HG03521 (cell line): ENCODE results near the gene AK5.

Source experiments
- ATAC-seq: cut with Tn5 transposase; IDR thresholded peaks from one replicate; pipeline ENCODE4 v1.9.1; 2021; ENCODE audit warnings: mild to moderate bottlenecking, moderate library complexity; ENCODE audit not compliant: unreplicated experiment

The AK5 gene

DNA sequence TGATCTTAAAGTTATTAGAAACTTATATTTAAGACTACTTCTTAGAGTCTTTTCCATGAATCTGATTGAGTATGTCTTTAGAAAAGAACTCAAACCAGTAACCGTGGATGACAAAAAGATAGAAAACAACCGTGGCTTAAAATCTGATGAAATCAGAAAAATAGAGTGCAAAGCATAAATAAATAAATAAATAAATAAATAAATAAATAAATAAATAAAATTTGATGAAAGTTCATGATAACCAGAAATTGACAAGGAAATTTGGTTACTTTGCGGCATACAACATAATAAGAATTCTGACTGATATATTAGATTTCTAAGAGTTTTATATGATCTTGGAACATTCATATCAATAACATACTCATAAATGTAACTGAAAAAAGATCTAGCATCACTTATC, 152.1 kb downstream of the AK5 start:
- ATAC-seq, result no peak

DNA sequence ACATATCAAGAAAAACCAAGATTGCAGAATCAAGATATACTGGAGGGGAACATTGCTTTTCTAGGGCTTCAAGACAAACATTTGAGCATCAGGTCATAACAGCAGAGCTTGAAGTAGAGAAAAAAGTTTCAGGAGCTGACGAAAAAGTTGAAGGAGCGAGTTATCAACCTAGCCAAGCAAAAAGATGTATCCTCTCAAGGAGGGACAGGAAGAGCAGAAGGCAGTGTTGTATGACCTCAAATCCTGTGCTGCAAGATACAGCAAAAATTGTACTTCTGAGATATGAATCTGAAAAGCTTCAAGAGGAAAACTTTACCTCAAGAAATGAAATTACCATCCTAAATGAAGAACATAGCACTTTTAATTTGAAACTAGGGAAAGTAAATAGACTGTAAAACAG, 153.1 kb downstream of the AK5 start:
- ATAC-seq, result no peak

DNA sequence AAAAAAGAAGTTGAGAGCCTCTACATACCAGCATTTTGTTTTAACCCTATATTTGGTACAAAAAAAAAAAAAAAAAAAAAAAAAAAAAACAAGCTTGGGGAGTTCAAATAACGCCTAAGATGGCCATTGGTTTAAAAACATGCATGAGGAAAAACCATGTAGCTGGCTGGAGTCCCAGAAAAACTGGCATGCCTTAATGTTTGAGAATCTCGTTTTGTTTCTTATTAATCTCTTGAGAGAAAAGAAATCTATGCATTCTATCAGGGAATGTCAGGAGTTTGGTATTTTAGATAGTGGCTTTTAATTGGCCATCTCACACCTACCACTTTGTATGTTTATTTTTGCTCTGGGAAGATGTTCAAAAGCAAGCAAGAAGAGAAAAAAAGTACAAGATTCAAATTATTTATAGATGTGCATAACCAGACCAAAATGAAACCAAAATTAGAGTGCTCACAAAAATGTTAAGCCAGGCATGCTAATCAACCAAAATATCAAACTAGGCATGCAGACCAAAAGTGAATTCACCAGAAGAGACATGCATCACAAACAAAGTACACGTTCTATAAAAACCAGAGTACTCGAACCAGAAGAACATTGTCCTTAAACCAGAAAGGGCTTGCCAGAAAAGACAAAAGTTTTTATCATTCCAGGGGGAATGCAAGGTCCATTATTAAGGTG, 156.6 kb downstream of the AK5 start:
- ATAC-seq, result no peak

DNA sequence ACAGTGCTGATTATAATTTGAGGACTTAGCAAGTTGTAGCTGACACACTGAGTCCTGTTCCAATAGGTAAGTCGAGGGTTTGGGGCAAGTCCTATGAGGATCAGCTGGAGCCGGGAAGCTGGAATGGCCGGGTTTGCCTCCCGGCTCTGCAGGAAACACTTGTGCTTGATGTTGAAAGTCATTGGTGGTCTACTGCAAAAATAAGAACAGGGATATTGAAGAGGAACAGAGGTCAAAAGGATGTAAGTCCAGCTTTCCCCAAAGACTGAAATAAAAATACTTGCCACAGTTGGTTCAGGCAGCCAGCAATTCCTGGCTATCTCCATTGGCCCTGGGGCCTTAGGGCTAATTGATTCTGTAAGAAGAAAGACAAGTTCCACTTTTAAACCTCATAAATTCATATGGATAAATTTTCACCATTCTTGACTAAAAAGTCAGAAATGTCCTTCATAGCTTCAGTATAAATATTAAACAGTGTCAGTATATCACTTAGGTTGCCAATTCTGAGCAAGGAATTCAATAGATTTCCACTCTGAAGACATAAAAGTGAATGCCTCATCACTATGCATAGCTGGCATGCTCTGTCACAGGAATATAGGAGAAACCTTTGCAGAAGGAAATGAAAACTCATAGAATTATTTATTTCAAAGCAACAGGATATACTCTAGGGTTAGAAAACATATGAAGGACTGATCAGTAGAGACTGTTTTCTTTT, 165.2 kb downstream of the AK5 start:
- no peak for ATAC-seq

DNA sequence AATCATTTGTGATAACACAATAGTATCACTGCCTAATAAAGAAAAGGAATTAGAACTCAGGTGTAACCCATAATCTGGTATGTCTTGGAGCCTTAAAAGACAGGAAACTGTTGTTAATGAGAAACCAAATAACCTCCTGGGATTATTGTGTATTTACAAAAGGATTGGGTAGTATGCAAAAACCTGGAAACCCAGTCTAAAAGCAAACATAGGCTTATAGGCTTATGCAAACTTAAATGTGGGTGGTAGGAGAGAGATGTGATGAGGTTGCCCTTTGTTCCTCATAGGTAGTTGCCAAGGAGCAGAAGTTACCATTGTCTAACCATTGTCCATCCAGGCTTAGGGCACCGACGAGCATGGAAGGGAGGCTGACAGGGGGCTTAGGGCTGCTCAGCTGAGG, 165.8 kb downstream of the AK5 start:
- ATAC-seq, result no peak

DNA sequence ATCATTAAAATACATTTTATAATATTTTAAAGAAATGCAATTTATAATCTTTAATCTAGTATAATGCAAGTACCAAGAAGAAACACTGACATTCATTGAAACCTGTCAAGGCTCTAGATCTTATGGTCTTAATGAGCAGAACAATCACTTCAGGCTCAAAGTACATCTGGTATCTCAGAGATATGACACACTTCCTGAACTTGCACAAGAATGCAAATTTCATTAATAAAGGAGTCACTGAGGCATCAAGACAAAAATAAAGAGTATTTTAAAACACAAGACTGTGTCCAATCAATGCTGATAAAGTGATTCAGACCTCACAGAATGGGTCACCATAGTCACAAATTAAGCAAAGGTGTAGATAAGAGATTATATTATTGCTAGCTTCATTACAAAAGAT, 178.1 kb downstream of the AK5 start:
- ATAC-seq, result no peak

DNA sequence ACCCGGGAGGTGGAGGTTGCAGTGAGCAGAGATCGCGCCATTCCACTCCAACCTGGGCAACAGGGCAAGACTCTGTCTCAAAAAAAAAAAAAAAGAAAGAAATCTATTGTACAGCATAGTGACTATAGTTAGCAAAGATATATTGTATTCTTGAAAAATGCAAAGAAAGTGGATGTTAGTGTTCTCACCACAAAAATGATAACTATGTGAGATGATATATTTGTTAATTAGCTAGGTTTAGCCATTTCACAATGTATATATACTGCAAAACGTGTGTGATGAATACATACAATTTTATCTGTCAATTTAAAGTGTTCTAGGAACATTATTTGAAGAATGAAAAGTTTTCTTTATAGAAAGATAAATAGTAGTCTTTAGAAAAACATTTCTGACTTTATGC, 179.9 kb downstream of the AK5 start:
- ATAC-seq, result no peak

DNA sequence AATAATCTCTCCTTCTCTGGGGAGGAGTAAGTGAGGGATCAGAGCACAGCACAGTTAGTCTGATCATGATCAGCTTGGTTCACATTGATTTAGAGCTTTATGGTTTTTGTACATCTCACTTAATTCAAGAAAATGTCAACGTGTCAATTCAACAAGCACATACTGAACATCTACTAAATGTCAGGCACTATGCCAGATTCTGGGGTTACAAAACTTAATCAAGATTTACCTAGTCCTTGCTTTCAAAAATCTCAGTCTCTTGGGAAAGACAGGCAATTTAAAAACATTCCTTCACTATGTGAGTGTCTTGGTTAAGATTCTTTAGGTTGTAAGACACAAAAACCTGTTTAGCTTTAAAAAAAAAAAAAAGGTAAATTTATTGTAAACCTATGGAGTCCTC, 181.4 kb downstream of the AK5 start:
- no peak for ATAC-seq

DNA sequence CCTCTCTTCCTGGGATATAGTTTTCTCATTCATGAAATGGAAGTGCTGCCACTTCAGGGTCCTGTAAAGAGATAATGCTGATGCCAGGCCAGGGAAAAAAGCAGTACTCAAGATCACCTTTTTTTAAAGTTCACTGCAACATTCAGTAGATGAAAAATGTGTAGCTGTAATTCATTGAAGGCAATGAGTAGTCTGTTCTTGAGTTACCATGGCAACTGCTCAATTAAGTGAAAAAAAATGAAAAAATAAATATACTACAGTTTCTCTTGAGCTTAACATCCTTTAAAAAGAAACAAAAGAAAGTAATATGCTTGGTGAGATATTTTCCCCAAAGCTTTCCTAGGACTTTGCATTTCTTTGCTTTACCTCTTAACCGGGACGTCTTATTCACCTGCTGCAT, 183.3 kb downstream of the AK5 start:
- ATAC-seq, result no peak

DNA sequence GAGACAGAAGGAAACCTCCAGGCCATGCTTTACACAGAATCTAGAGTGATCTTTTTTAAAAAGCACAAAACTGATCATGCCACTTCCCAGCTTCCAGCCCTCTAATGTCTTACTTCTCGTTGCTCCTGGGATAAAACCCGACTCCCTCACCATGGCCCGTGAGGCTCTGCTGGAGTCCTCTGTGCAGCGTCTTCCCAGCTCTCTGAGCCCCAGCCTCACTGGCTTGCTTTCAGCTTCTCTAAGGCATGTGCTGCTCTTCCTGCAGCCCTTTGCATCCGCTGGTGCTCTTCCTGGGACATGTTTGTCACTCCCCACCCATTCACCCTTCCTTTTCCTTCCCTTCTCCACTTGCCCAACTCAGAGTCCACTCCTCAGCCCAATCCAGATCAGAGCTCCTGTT, 184.1 kb downstream of the AK5 start:
- ATAC-seq, result no peak

DNA sequence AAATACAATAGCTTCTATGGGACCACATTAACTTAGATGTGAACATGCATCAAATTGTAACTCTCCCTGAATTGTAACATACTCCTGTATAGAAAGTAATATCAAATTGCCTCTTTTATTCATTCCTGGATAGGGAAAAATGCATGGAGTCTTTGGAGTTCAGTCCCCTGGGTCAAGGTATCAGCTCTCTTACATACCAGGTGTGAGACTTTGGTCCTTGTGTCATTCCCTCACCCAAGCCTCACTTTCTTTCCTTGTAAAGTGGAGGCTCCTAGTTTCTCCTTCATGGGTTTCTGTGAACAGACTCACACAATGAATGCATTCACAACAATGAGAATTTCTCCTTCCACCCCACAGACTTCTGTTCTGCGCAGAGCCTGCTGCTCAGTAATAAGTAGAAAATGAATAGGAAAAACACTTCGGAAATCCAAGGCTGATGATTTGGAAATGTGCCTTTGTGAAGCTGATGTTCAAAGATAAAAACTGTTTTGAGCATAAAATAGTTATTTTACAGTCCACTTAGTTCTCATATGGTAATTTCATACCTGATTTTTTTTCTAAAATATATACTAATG, 185.3 kb downstream of the AK5 start:
- no peak for ATAC-seq

DNA sequence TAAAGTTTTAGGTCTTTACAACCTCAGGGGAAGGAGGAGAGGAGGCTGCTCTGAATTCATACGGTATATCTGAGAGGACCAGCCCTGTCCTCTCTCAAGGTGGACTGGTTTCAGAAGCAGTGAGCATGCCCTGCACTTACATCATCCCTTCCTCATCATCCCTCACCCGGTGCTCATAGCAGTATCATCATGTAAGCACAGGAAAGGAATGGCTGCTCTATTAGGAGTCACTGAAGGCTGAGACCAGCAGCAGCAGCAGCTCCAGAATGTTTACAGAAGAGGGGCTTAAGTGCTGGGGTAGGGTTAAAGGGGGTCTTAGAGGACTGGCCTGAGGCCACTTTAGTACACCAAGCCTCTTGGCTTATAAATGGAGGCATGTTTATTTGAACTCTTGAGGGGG, 185.9 kb downstream of the AK5 start:
- no peak for ATAC-seq

DNA sequence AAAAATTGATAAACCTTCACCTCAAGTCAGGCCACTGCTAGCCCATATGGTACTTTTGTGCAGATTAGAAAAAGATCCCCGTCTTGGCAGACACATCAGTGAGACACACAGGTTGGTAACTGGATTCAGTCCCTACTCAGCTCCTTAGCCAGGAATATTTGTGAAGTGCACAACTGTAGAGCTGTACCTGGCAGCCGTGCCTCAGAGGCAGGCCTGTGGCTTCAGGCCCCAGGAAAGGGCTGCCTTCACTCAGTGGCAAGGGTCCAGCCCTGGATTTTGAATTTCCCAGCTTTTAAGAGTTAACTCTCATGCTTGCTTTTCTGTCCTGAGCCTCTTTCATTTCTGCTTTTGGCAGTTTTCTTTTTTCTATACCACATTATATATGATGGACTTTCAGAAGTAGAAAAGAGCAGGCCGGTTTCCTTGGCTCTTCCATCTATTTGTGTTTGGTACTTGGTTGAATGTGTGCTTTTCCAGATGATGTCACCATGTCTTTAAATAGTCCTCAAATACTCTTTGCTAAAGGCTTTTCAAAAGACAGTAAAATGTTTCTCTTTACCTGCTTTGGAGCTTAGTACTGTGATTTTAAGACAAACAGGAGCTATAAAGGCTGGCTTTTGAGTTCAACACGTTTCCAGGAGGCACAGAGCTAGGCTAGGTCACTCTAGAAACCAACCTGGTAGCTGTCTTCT, 186.6 kb downstream of the AK5 start:
- no peak for ATAC-seq

DNA sequence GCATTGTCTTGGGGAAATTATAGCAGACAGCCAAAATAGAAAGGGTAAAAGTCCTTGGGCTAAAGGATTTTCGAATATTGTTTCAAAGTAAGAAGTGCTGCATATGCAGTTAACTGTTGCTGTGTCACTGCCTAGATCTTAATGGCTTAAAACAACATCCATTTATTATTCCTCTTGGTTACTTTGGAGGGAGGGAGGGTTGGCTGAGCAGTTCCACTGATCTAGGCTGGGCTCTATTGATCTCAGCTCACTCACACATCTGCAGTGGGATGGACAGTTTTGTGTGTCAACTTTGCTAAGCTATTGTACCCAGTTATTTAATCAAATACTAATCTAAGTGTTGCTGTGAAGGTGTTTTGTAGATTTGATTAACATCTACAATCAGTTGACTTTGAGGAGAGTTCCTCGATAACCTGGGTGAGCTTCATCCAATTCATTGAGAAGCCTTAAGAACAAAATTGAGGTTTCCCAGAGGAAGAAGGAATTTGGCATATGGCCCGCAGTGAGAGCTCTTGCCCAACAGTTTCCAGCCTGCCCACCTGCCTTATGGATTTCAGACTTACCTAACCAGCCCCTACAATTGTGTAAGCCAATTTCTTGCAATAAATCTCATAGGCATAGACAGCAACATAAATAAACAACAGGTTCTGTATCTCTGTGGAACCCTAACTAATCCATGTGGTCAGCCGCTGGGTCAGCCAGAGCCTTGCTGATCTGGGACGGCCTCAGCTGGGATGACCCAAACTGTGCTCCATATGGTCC, 187.3 kb downstream of the AK5 start:
- ATAC-seq, result no peak

DNA sequence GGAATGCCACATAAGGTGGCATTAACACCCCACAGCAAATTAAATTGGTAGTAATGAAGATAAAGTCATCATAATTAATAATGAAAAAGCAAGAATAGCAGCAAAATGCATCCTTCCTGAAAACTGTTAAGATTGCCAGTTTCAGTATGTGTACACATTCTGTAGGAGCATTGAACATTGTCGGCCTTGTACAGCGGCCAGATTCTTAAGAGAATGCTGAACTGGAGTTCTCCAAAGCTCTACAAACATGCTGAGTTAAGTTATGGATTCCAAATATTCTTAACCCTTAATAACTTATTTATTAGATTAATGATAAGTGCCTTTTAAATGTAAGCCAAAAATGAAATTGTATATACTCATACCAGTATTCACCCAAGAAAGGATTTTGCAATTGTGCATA, 189.9 kb downstream of the AK5 start:
- no peak for ATAC-seq

DNA sequence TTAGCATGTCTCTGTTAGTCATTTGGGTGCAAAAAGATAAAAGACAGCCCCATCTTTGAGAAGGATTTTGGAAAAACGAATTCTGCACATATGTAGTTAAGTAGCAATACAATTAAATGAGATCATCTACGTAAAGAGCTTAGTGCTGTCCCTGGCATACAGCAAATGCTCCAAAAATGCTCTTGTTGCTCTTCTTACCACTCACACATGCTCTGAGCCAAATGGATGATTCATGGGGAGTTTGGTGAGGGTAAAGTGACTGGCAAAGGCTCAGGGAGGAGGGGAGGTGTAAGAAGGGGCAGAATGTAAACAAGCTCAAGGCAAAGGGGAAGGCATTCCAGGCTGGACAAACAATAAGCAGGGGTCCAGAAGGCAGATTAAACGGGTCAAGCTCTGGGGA, 191.9 kb downstream of the AK5 start:
- no peak for ATAC-seq

DNA sequence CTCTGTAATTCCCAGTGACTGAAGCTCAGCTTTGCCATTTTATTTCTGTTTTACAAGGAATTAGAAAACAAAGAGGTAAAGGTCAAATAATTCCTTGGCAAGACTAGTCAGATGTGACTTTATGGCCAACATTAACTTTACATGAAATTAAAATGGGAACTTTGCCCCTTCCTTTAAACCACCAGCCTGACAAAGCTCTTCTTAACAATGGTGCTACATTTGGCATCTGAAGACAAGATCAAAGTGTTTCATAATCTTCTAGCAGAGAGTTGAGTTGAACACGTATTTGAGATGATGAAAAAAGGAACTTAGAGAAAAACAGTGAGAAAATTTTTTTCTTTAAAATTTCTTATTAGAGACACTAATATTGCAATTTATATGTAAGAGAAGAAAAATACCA, 193.8 kb downstream of the AK5 start:
- no peak for ATAC-seq

DNA sequence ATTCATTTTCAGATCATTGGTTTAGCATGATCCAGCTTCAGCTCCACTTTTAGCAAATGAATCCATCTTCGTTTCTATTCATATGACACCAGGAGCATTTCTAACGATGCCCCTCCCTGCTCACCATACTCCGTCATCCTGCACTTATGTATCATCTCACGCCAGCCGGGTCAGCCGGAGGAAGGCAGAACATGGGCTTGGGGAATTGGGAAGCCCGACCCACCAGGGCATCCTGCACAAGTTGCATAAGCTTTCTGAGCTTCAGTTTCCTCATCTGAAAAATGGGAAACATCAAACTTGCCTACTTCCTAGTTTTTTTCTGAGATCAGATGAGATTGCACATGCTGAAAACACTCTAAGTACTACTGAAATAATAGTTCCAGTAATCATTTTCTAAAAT, 194.7 kb downstream of the AK5 start:
- ATAC-seq, result no peak

DNA sequence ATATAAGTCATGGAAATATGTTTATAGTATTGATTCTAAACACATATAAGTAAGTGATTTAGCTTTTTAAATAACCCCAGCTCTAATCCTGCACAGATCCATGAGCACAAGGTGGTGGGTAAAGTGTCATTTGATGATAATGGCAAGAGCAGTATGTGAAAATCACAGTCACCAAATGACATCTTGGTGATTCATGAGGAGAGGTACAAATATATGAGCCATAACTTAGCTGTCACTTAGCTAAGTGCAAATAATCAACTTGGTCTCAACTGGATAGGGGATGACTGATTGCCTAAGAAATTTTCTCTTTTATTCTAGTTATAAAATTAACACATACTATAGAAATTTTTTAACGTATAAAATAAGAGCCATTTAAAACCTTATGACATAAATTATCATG, 202.5 kb downstream of the AK5 start:
- no peak for ATAC-seq

DNA sequence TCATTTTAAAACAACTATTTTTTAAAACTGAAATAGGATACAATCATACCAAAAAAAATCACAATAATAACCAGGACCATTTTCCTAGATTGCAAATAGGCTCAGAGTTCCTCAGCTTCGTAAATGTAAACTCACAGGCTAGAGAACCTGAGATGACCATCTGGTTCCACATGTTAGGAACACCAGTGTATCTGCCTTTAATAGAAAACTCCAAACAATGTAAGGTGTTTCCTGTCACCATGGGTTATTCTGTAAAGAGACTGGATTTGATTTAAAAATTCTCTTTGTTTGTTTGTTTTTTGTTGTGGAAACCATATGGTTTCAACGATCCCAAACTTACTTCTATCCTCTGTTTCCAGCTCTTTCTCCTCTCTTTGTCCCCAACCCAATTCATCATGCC, 203.1 kb downstream of the AK5 start:
- ATAC-seq, result no peak

DNA sequence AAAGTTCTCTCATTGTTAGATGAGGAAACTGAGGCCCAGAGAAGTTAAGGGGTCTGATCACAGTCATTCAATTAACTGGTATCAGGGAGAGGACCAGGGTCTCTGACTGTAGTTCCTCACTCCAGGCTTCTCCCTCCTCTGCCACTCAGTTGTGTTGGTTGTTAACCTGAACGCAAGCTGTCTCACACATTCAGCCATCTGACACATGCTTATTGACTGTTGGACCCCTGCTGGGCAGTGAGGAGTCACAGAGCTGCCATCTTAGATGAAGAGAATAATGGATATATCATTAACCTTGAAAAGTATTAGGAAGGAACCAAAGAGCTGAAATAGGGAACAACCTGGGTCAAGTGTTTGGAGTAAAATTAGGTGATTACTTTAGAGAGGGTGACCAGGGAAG, 205.8 kb downstream of the AK5 start:
- no peak for ATAC-seq
